DND-41 (cell line): ENCODE results near the gene OR4B1.
"Not testable (repeated sequence)": the region's sequence is repeated elsewhere in the genome, so short reads cannot be mapped to it uniquely, and the experiment has no call there.

ENCODE experiments used
- CTCF ChIP-seq: IDR thresholded peaks from 2 replicates; pipeline ENCODE4 v1.5.1; 2012; ENCODE audit warnings: borderline replicate concordance, low read length, moderate library complexity, mild to moderate bottlenecking; ENCODE audit not compliant: poor library complexity, severe bottlenecking; ENCODE audit errors: extremely low read depth
- EZH2 ChIP-seq: IDR thresholded peaks from 3 replicates; pipeline ENCODE4 v1.6.1; 2012; ENCODE audit warnings: borderline replicate concordance, low read depth, mild to moderate bottlenecking, moderate library complexity, low read length, inconsistent platforms; ENCODE audit not compliant: severe bottlenecking

- not testable (repeated sequence) for TF ChIP-seq EZH2, CTCF
Observed at GRCh38 chr11:48190906-48191654, 25.5 kb upstream of the OR4B1 start.
